PC-3 (cell line): ENCODE measurements around the gene RINT1. TPM values are rescaled to one million over a fixed set of nuclear protein-coding genes. Genes with fewer than 3 reads are reported as not detected.
A peak's percentile ranks its signal among the peaks of the same experiment; 100 is the strongest.

ENCODE experiments used
- ATAC-seq: fragments of 200-7000 bp; cut with Tn5 transposase; 2 replicates; pipeline ENCODE4 v1.9.1; 2020; ENCODE audit warnings: mild to moderate bottlenecking, moderate library complexity
- BruUV-seq: library from RNA; stranded (reverse); fragments of 400-500 nt; replicated peaks from 2 replicates; lab custom pipeline; 2021; lab: Mats Ljungman, UMichigan
- CTCF ChIA-PET: fragments of 300-600 bp; sonication (Branson Sonifier 250); formaldehyde crosslinking; loops from one replicate; lab custom pipeline; 2022; ENCODE audit warnings: antibody characterized with exemption; lab: Charles Lee
- POLR2A ChIA-PET: fragments of 300-600 bp; sonication (Branson Sonifier 250); formaldehyde crosslinking; loops from one replicate; lab custom pipeline; 2022; ENCODE audit warnings: antibody characterized with exemption; ENCODE audit not compliant: unreplicated experiment; lab: Charles Lee
- DNase-seq: peaks from one replicate; pipeline ENCODE4 v3.0.0-alpha.2; 2015
- H2AFZ ChIP-seq: fragments of 300-600 bp; sonication (generic); 2 replicates; pipeline ENCODE4 v1.6.0; 2016; ENCODE audit warnings: antibody characterized with exemption, low read length
- H3F3A ChIP-seq: fragments of 300-600 bp; sonication (generic); one replicate; pipeline ENCODE4 v1.6.0; 2017; ENCODE audit warnings: antibody characterized with exemption, low read length, control low read depth, mild to moderate bottlenecking; ENCODE audit not compliant: unreplicated experiment
- H3K27ac ChIP-seq: fragments of 300-600 bp; sonication (generic); 2 replicates; pipeline ENCODE4 v1.5.1; 2016; ENCODE audit warnings: mild to moderate bottlenecking, low read length
- H3K27me3 ChIP-seq: fragments of 300-600 bp; sonication (generic); 2 replicates; pipeline ENCODE4 v1.6.1; 2016; ENCODE audit warnings: low read length, mixed read lengths
- H3K36me3 ChIP-seq: fragments of 300-600 bp; sonication (generic); 2 replicates; pipeline ENCODE4 v1.6.1; 2016; ENCODE audit warnings: low read depth, mixed run types, low read length, mixed read lengths
- H3K4me1 ChIP-seq: fragments of 300-600 bp; sonication (generic); 2 replicates; pipeline ENCODE4 v1.5.1; 2016; ENCODE audit warnings: low read length; ENCODE audit not compliant: insufficient read depth
- H3K4me2 ChIP-seq: fragments of 300-600 bp; sonication (generic); 2 replicates; pipeline ENCODE4 v1.6.0; 2016; ENCODE audit warnings: low read length
- H3K4me3 ChIP-seq: fragments of 300-600 bp; sonication (generic); 2 replicates; pipeline ENCODE4 v1.5.1; 2016; ENCODE audit warnings: mild to moderate bottlenecking, low read length, mixed read lengths
- H3K79me2 ChIP-seq: fragments of 300-600 bp; sonication (generic); 2 replicates; pipeline ENCODE4 v1.6.1; 2017; ENCODE audit warnings: low read length, mixed read lengths
- H3K9ac ChIP-seq: fragments of 300-600 bp; sonication (generic); 2 replicates; pipeline ENCODE4 v1.6.0; 2016; ENCODE audit warnings: mild to moderate bottlenecking, low read length
- H3K9me2 ChIP-seq: fragments of 300-600 bp; sonication (generic); replicated peaks from 2 replicates; pipeline ENCODE4 v1.6.1; 2016; ENCODE audit warnings: mixed run types, low read length, mixed read lengths
- H3K9me3 ChIP-seq: fragments of 300-600 bp; sonication (generic); 2 replicates; pipeline ENCODE4 v1.6.1; 2016; ENCODE audit warnings: low read length, mixed read lengths
- H4K20me1 ChIP-seq: fragments of 300-600 bp; sonication (generic); 2 replicates; pipeline ENCODE4 v1.6.1; 2016; ENCODE audit warnings: low read length, mixed read lengths
- CTCF ChIP-seq: fragments of 300-600 bp; sonication (generic); conservative IDR thresholded peaks from 2 replicates; pipeline ENCODE4 v1.5.1; 2017; ENCODE audit warnings: antibody characterized with exemption, low read depth, mild to moderate bottlenecking, low read length
- EZH2 ChIP-seq: fragments of 300-600 bp; sonication (generic); IDR thresholded peaks from one replicate; pipeline ENCODE4 v1.6.1; 2017; ENCODE audit warnings: antibody characterized with exemption, mild to moderate bottlenecking, low read length; ENCODE audit not compliant: unreplicated experiment
- EZH2phosphoT487 ChIP-seq: fragments of 300-600 bp; sonication (generic); IDR thresholded peaks from 2 replicates; pipeline ENCODE4 v1.6.1; 2018; ENCODE audit warnings: mild to moderate bottlenecking, antibody characterized with exemption, low read length, borderline replicate concordance
- intact Hi-C: fragments of 100-400 bp; cut with micrococcal nuclease; formaldehyde crosslinking; loops from 2 replicates; pipeline ENCODE4 v1.9.0; 2023
- total RNA-seq: library from RNA; depleted of rRNA; stranded (reverse); fragments of >200 nt; gene quantifications from 2 replicates; pipeline ENCODE4 v1.2.3, GENCODE V29; 2014

RINT1 gene
- total RNA-seq, 1 experiment from 2014 or later, result 20.8 TPM

GRCh38 chr7:105581066-105581811 lies 49.2 kb downstream of the RINT1 start, which contains the start of gene EFCAB10:
Gene EFCAB10 (minus strand): TSS chr7:105581493. CDS start chr7:105581463, 30 bp downstream.
- BruUV-seq, result no TSS peak

GRCh38 chr7:105583061-105583460 lies 51.1 kb downstream of the RINT1 start:
- no peaks in the 10 kb centered on the region for H3F3A ChIP-seq
- ChIA-PET POLR2A (no interaction called here), CTCF (no interaction called here)
- H3K27me3 ChIP-seq, result no peaks in the 10 kb centered on the region
- 0 out of 2 replicates have a peak, but pooled peaks cover 5% of the 10 kb centered on the region for H3K4me1 ChIP-seq
- no peaks in the 10 kb centered on the region for H3K79me2 ChIP-seq
- TF ChIP-seq CTCF (no peak), EZH2phosphoT487 (no peak), EZH2 (no peak)
- intact Hi-C loops, result loop anchor here (10.0 kb wide), 1 partner anchor 88 kb away; no protein-coding TSS in a partner anchor
- no peak overlapping the region for H3K4me2 ChIP-seq
- ATAC-seq (no peak), DNase-seq (no peak)
- H3K36me3 ChIP-seq, result no peaks in the 10 kb centered on the region
- no peak overlapping the region for H2AFZ ChIP-seq
- no peaks in the 10 kb centered on the region for H3K9me3 ChIP-seq
- H4K20me1 ChIP-seq, result no peaks in the 10 kb centered on the region
- H3K9me2 ChIP-seq, result no peaks in the 10 kb centered on the region
- no peak overlapping the region for H3K27ac ChIP-seq
- no TSS peak for BruUV-seq
- H3K9ac ChIP-seq, result no peak overlapping the region
- no peak overlapping the region for H3K4me3 ChIP-seq

More at GRCh38 chr7:105581066-105581811, 49.2 kb downstream of the RINT1 start, which contains the start of gene EFCAB10:
- Histone ChIP-seq H2AFZ (peak within 1 kb of the TSS; percentile 57; the same call in 1 of the 2 replicates), H3K36me3 (no peaks in the 10 kb centered on the region), H3K9me3 (no peaks in the 10 kb centered on the region), H3K27ac (no peak within 1 kb of the TSS), H3K27me3 (no peaks in the 10 kb centered on the region), H3K4me1 (0 out of 2 replicates have a peak, but pooled peaks cover 5% of the 10 kb centered on the region), H3F3A (no peaks in the 10 kb centered on the region), H3K79me2 (no peaks in the 10 kb centered on the region), H3K4me2 (no peak within 1 kb of the TSS), H3K9ac (no peak within 1 kb of the TSS), H3K9me2 (no peaks in the 10 kb centered on the region), H3K4me3 (no peak within 1 kb of the TSS), H4K20me1 (no peaks in the 10 kb centered on the region)
- DNase-seq, result no peak
- TF ChIP-seq CTCF (no peak), EZH2phosphoT487 (no peak), EZH2 (no peak)
- ATAC-seq, result no peak; the same call in 1 of the 2 replicates
- POLR2A ChIA-PET, result interaction anchor here (0.6 kb wide), 1 partner anchor 13 kb away, joined by 3 read pairs; no protein-coding TSS in a partner anchor
- intact Hi-C loops, result loop anchor here (10.0 kb wide), 1 partner anchor 86 kb away; no protein-coding TSS in a partner anchor
- CTCF ChIA-PET, result no interaction called here

GRCh38 chr7:105584165-105584564 lies 52.2 kb downstream of the RINT1 start:
- intact Hi-C loops, result loop anchor here (10.0 kb wide), 1 partner anchor 89 kb away; no protein-coding TSS in a partner anchor
- Histone ChIP-seq H3K27ac (no peak overlapping the region), H4K20me1 (no peaks in the 10 kb centered on the region), H3K4me3 (no peak overlapping the region), H3F3A (no peaks in the 10 kb centered on the region), H3K79me2 (no peaks in the 10 kb centered on the region), H3K4me1 (0 out of 2 replicates have a peak, but pooled peaks cover 5% of the 10 kb centered on the region), H3K27me3 (no peaks in the 10 kb centered on the region), H3K9me2 (no peaks in the 10 kb centered on the region), H3K36me3 (no peaks in the 10 kb centered on the region), H3K9me3 (no peaks in the 10 kb centered on the region), H3K4me2 (no peak overlapping the region), H3K9ac (no peak overlapping the region), H2AFZ (no peak overlapping the region)
- CTCF ChIA-PET, result no interaction called here
- POLR2A ChIA-PET, result no interaction called here
- DNase-seq, result no peak
- BruUV-seq, result no TSS peak
- TF ChIP-seq EZH2phosphoT487, result no peak
- no peak for TF ChIP-seq EZH2
- TF ChIP-seq CTCF, result no peak
- ATAC-seq, result no peak
